Spleen (tissue), 7 donors: Measurements from ENCODE around the gene MAPKAP1.

Source experiments
- POLR2A ChIP-seq, 3 donors: fragments of 450-650 bp; IDR thresholded peaks; one replicate each; pipeline ENCODE4 v1.5.1; 2017; ENCODE audit warnings: antibody characterized with exemption in 3 of 3, mild to moderate bottlenecking in 1 of 3
- POLR2AphosphoS5 ChIP-seq, 3 donors: sonication (generic); formaldehyde crosslinking; IDR thresholded peaks; one replicate each; pipeline ENCODE4 v1.5.1; 2017; ENCODE audit warnings: antibody characterized with exemption in 3 of 3
- TF ChIP-seq, protein P1 (sequence below), 11 experiments: fragments of 200-600 bp in 7 of 11; fragments of 450-650 bp in 4 of 11; sonication (generic) in 4 of 11; IDR thresholded peaks in 8 of 11; conservative IDR thresholded peaks in 3 of 11; 1 replicate in 7 of 11; 2 replicates in 4 of 11; pipeline versions ENCODE4 v1.4.0 to v1.8.0; 2016 to 2021; ENCODE audit warnings: antibody characterized with exemption in 11 of 11, inconsistent platforms in 4 of 11, mild to moderate bottlenecking in 1 of 11
- donor health status: DM: no; HTN: no; CAD: no; lungs with moderate emphysema.
- donor health status: DM: no; HTN: no; CAD: no.
- donor health status: DM: no; HTN: no; CAD: no.

DNA sequence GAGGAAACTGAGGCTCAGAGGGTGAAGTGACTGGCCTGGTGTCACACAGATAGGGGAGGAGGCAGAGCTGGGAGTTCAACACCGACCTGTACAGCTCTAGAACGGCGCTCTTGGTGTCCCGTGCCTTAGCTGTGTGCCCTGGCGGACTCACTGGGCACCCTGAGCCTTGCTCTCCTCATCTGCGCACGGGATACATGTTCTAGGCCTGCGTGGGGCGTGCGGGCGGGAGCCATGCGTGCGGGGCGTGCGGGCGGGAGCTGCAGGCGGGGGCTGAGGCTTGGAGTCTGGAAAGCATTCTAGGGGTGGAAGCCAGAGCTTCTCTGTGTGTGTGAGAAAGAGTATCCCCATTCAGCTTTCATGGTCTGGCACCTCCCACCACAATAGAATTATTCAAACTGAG lies 280.1 kb downstream of the MAPKAP1 start:
- TF ChIP-seq POLR2AphosphoS5 (IDR thresholded peaks at IDR 0.05) (no peak), POLR2A (IDR thresholded peaks at IDR 0.05) (no peak)
- TF ChIP-seq, protein P1, sequence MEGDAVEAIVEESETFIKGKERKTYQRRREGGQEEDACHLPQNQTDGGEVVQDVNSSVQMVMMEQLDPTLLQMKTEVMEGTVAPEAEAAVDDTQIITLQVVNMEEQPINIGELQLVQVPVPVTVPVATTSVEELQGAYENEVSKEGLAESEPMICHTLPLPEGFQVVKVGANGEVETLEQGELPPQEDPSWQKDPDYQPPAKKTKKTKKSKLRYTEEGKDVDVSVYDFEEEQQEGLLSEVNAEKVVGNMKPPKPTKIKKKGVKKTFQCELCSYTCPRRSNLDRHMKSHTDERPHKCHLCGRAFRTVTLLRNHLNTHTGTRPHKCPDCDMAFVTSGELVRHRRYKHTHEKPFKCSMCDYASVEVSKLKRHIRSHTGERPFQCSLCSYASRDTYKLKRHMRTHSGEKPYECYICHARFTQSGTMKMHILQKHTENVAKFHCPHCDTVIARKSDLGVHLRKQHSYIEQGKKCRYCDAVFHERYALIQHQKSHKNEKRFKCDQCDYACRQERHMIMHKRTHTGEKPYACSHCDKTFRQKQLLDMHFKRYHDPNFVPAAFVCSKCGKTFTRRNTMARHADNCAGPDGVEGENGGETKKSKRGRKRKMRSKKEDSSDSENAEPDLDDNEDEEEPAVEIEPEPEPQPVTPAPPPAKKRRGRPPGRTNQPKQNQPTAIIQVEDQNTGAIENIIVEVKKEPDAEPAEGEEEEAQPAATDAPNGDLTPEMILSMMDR (IDR thresholded peaks at IDR 0.05 in 8 of 11, conservative IDR thresholded peaks at IDR 0.05 in 3 of 11), result no peak
